ENCODE results near the gene PAX7. TPM values are rescaled to one million over a fixed set of nuclear protein-coding genes. Genes with fewer than 3 reads are reported as not detected.

Gene PAX7
- total RNA-seq, 4 donors from 2014 or later = not detected

DNA sequence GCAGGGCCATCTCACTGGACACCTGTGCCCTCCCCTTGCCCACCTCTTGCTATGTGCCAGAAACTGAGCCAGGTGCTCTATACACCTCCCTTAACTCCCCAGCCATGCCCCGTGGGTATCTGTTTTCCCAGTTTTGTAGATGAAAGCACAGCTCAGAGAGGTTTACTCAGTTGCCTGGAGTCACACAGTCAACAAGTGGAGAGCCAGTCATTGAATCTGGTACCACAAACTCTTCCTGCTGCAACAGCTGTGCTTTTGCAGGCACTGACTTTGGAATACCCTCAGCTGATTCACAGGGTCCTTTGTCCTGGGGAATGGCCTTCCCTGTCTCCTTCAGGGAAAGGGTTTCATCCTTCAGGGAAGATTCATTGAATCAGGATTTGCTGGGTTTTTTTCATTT, 22.1 kb downstream of the PAX7 start:
- no peak overlapping the region for H3K27ac ChIP-seq (replicated peaks in 1 of 4)
- intact Hi-C loops (cut with DNase I) = no loop called here

GRCh38 chr1:18653367-18653766, 22.7 kb downstream of the PAX7 start:
- no peak overlapping the region for H3K27ac ChIP-seq (replicated peaks in 1 of 4)
- no peak for DNase-seq (ENCODE audit: extremely low spot score)
- WGBS = 65% methylated on average over 8 of the region's 8 CpGs
- TF ChIP-seq POLR2AphosphoS5 (IDR thresholded peaks at IDR 0.05) = no peak
- no peaks in the 10 kb centered on the region for H3K36me3 ChIP-seq
- no peak overlapping the region for H3K4me3 ChIP-seq
- H3K9me3 ChIP-seq = no peaks in the 10 kb centered on the region
- H3K27me3 ChIP-seq = peaks cover 0 to 100% (median 41%) of the 10 kb centered on the region in 4 donors
- intact Hi-C loops (cut with DNase I) = no loop called here
- H3K4me1 ChIP-seq = no peaks in the 10 kb centered on the region

More for the DNA sequence above, 22.1 kb downstream of the PAX7 start:
- Histone ChIP-seq H3K27me3 (peaks cover 0 to 100% (median 47%) of the 10 kb centered on the region in 4 donors), H3K9me3 (no peaks in the 10 kb centered on the region), H3K4me3 (no peak overlapping the region), H3K36me3 (no peaks in the 10 kb centered on the region), H3K4me1 (no peaks in the 10 kb centered on the region)
- no peak for DNase-seq (ENCODE audit: extremely low spot score)
- 25% methylated on average over 1 of the region's 1 CpG for WGBS
- TF ChIP-seq, protein P1, sequence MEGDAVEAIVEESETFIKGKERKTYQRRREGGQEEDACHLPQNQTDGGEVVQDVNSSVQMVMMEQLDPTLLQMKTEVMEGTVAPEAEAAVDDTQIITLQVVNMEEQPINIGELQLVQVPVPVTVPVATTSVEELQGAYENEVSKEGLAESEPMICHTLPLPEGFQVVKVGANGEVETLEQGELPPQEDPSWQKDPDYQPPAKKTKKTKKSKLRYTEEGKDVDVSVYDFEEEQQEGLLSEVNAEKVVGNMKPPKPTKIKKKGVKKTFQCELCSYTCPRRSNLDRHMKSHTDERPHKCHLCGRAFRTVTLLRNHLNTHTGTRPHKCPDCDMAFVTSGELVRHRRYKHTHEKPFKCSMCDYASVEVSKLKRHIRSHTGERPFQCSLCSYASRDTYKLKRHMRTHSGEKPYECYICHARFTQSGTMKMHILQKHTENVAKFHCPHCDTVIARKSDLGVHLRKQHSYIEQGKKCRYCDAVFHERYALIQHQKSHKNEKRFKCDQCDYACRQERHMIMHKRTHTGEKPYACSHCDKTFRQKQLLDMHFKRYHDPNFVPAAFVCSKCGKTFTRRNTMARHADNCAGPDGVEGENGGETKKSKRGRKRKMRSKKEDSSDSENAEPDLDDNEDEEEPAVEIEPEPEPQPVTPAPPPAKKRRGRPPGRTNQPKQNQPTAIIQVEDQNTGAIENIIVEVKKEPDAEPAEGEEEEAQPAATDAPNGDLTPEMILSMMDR (IDR thresholded peaks at IDR 0.05) = no peak
- TF ChIP-seq EP300 (IDR thresholded peaks at IDR 0.05) = no peak

- intact Hi-C loops (cut with DNase I) = no loop called here
- Histone ChIP-seq H3K9me3 (no peaks in the 10 kb centered on the region), H3K27ac (replicated peaks in 1 of 4) (no peak overlapping the region), H3K4me1 (no peaks in the 10 kb centered on the region), H3K36me3 (no peaks in the 10 kb centered on the region), H3K27me3 (peaks cover 0 to 95% (median 38%) of the 10 kb centered on the region in 4 donors), H3K4me3 (no peak overlapping the region)
- DNase-seq (ENCODE audit: extremely low spot score) = no peak
- TF ChIP-seq, protein P1 (IDR thresholded peaks at IDR 0.05) = no peak
- TF ChIP-seq POLR2AphosphoS5 (IDR thresholded peaks at IDR 0.05) = no peak
- 21% methylated on average over 13 of the region's 13 CpGs for WGBS
Observed at GRCh38 chr1:18653916-18654315, 23.3 kb downstream of the PAX7 start.

DNA sequence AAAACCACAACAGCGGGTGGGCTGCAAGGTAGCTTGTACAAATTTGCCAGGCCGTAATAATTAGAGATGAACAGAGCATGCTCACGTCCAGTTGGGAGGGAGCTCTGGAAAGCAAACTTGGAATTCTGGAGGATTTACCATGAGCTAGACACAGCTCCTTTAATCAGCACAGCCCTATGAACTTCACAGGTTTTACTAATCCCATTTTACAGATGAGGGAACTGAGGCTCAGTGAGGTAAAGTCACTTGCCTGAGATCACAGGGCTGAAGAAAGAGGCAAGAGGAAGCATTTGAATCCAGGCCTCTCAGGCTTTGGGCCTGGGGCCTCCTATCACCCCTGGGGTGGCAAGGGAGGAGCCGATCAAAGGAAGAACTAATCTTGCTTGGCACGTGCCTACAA, 24.0 kb downstream of the PAX7 start:
- DNase-seq (ENCODE audit: extremely low spot score) = no peak
- Histone ChIP-seq H3K4me3 (no peak overlapping the region), H3K27me3 (peaks cover 0 to 94% (median 38%) of the 10 kb centered on the region in 4 donors), H3K9me3 (no peaks in the 10 kb centered on the region), H3K36me3 (no peaks in the 10 kb centered on the region), H3K27ac (replicated peaks in 1 of 4) (no peak overlapping the region), H3K4me1 (no peaks in the 10 kb centered on the region)
- intact Hi-C loops (cut with DNase I) = no loop called here
- no peak for TF ChIP-seq POLR2A (IDR thresholded peaks at IDR 0.05; ENCODE audit: low read depth)
- TF ChIP-seq EP300 (IDR thresholded peaks at IDR 0.05) = no peak
- TF ChIP-seq POLR2AphosphoS5 (IDR thresholded peaks at IDR 0.05) = no peak
- TF ChIP-seq, protein P1 (IDR thresholded peaks at IDR 0.05) = no peak
- WGBS = 84% methylated on average over 5 of the region's 5 CpGs

GRCh38 chr1:18657506-18658201, 27.0 kb downstream of the PAX7 start:
- Histone ChIP-seq H3K27ac (replicated peaks in 1 of 4) (no peak overlapping the region), H3K36me3 (no peaks in the 10 kb centered on the region), H3K4me1 (no peaks in the 10 kb centered on the region), H3K4me3 (no peak overlapping the region), H3K9me3 (no peaks in the 10 kb centered on the region), H3K27me3 (peaks cover 0 to 94% (median 13%) of the 10 kb centered on the region in 4 donors)
- intact Hi-C loops (cut with DNase I) = no loop called here
- WGBS = 69% methylated on average over 17 of the region's 17 CpGs
- TF ChIP-seq POLR2AphosphoS5 (IDR thresholded peaks at IDR 0.05) (no peak), EP300 (IDR thresholded peaks at IDR 0.05) (no peak)
- no peak for DNase-seq (ENCODE audit: extremely low spot score)

DNA sequence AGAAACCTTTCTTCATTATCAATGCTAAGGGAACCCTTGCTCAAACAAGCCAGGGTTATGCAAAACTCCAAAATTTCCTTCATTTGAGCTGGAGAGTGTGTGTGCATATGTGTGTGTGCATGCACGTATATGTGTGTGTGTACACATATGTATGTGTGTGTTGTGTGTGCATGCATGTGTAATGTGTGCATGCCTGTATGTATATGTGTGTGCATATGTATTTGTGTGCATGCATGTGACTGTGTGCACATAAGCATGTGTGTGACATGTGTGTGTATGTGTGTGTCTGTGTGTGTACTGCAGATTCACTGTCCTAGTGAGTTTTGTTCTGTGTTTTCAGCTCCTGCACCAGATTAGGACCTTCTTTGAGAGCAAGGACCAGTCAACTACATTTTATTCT, 28.2 kb downstream of the PAX7 start:
- Histone ChIP-seq H3K36me3 (no peaks in the 10 kb centered on the region), H3K4me1 (no peaks in the 10 kb centered on the region), H3K27me3 (peaks cover 0 to 94% (median 7%) of the 10 kb centered on the region in 4 donors), H3K9me3 (no peaks in the 10 kb centered on the region), H3K4me3 (no peak overlapping the region), H3K27ac (replicated peaks in 1 of 4) (no peak overlapping the region)
- intact Hi-C loops (cut with DNase I) = no loop called here
- TF ChIP-seq EP300 (IDR thresholded peaks at IDR 0.05) = no peak
- WGBS = 83% methylated on average over 1 of the region's 1 CpG
- no peak for DNase-seq (ENCODE audit: extremely low spot score)
